ENCODE results near the gene TSC2. TPM values are rescaled to one million over a fixed set of nuclear protein-coding genes. Genes with fewer than 3 reads are reported as not detected.

TSC2 gene
- total RNA-seq, 1 experiment from 2014 or later = 166 TPM

GRCh38 chr16:2044541-2044940 lies 3.2 kb upstream of the TSC2 start:
- no peak for DNase-seq
- ChIA-PET CTCF (interaction anchor here (0.7 kb wide), 1 partner anchor 103 kb away, joined by 3 read pairs; no protein-coding TSS in a partner anchor), POLR2A (ENCODE audit: unreplicated experiment) (no interaction called here)
- Histone ChIP-seq H3K4me3 (no peak overlapping the region), H4K20me1 (ENCODE audit: insufficient read depth) (no peaks in the 10 kb centered on the region), H2AFZ (no peak overlapping the region), H3K4me2 (no peak overlapping the region), H3K36me3 (ENCODE audit: low read depth) (no peaks in the 10 kb centered on the region), H3K27me3 (ENCODE audit: insufficient read depth, low read depth) (no peaks in the 10 kb centered on the region), H3K79me2 (ENCODE audit: low read depth) (peaks cover 25% of the 10 kb centered on the region), H3K4me1 (replicated peaks; ENCODE audit: insufficient read depth) (peaks cover 57% of the 10 kb centered on the region), H3K27ac (no peak overlapping the region), H3K9me3 (ENCODE audit: insufficient read depth, low read depth) (no peaks in the 10 kb centered on the region), H3K9me2 (ENCODE audit: insufficient read depth) (no peaks in the 10 kb centered on the region), H3F3A (ENCODE audit: insufficient read depth, low read depth) (peaks cover 42% of the 10 kb centered on the region)
- no TSS peak for BruUV-seq (replicated peaks)
- intact Hi-C loops (cut with micrococcal nuclease; ENCODE audit: unreplicated experiment) = loop anchor here (10.0 kb wide), 1 partner anchor 560 kb away; no protein-coding TSS in a partner anchor
- TF ChIP-seq EZH2 (IDR thresholded peaks at IDR 0.05; ENCODE audit: low read depth) (no peak), CTCF (conservative IDR thresholded peaks at IDR 0.05) (no peak)

GRCh38 chr16:2045965-2046892 lies 1.6 kb upstream of the TSC2 start:
- no peaks in the 10 kb centered on the region for H3K27me3 ChIP-seq (ENCODE audit: insufficient read depth, low read depth)
- peak overlapping the region; percentile 88; the same call in 1 of the 2 replicates for H3K4me3 ChIP-seq
- H4K20me1 ChIP-seq (ENCODE audit: insufficient read depth) = no peaks in the 10 kb centered on the region
- no peak for TF ChIP-seq CTCF (conservative IDR thresholded peaks at IDR 0.05)
- TF ChIP-seq EZH2 (IDR thresholded peaks at IDR 0.05; ENCODE audit: low read depth) = no peak
- CTCF ChIA-PET = no interaction called here
- H3K27ac ChIP-seq = no peak overlapping the region
- no peaks in the 10 kb centered on the region for H3K9me3 ChIP-seq (ENCODE audit: insufficient read depth, low read depth)
- intact Hi-C loops (cut with micrococcal nuclease; ENCODE audit: unreplicated experiment) = loop anchor here (2.0 to 10.0 kb wide), 3 partner anchors 13 to 559 kb away; partner anchors contain the start of genes GFER and NOXO1
- no TSS peak for BruUV-seq (replicated peaks)
- peak overlapping the region; percentile 94 for H3K4me2 ChIP-seq
- H3K4me1 ChIP-seq (replicated peaks; ENCODE audit: insufficient read depth) = peaks cover 42% of the 10 kb centered on the region
- H3F3A ChIP-seq (ENCODE audit: insufficient read depth, low read depth) = peaks cover 31% of the 10 kb centered on the region
- peaks cover 26% of the 10 kb centered on the region for H3K79me2 ChIP-seq (ENCODE audit: low read depth)
- no peak overlapping the region for H2AFZ ChIP-seq
- no peak for DNase-seq
- no peaks in the 10 kb centered on the region for H3K9me2 ChIP-seq (ENCODE audit: insufficient read depth)
- POLR2A ChIA-PET (ENCODE audit: unreplicated experiment) = interaction anchor here (0.7 kb wide), 1 partner anchor 43 kb away, joined by 6 read pairs; no protein-coding TSS in a partner anchor
- H3K36me3 ChIP-seq (ENCODE audit: low read depth) = no peaks in the 10 kb centered on the region

DNA sequence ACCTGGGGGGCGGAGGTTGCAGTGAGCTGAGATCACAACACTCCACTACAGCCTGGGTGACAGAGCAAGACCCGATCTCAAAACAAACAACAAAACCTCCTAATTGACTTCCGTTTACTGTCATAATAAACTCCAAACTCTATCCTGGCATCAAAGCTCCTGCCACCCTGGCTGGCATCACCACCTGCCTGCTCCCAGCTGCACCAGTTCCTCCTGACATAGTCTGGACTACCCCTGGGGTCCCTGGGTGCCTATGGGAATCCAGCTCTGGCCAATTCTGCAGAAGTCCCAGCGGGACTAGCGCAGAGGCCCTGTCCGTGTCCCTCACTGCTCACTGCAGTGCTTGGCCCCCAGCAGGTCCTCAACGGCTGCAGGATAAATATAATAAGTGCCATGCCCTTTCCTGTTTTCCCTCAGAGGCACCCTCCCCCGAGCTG lies 874 bp upstream of the TSC2 start:
- POLR2A ChIA-PET (ENCODE audit: unreplicated experiment) = interaction anchor here (0.7 to 1.0 kb wide), 2 partner anchors 43 to 108 kb away, joined by 6 read pairs; partner anchors contain the start of gene TRAF7
- intact Hi-C loops (cut with micrococcal nuclease; ENCODE audit: unreplicated experiment) = loop anchor here (2.0 to 10.0 kb wide), 3 partner anchors 14 to 558 kb away; partner anchors contain the start of genes GFER and NOXO1

More for the DNA sequence above, 874 bp upstream of the TSC2 start:
- Histone ChIP-seq H3K27ac (no peak overlapping the region), H3K9me2 (ENCODE audit: insufficient read depth) (no peaks in the 10 kb centered on the region), H3K4me1 (replicated peaks; ENCODE audit: insufficient read depth) (peaks cover 35% of the 10 kb centered on the region), H3F3A (ENCODE audit: insufficient read depth, low read depth) (peaks cover 24% of the 10 kb centered on the region; the same call in 1 of the 2 replicates), H3K36me3 (ENCODE audit: low read depth) (no peaks in the 10 kb centered on the region), H3K4me2 (peak overlapping the region; percentile 94), H3K9me3 (ENCODE audit: insufficient read depth, low read depth) (no peaks in the 10 kb centered on the region), H3K27me3 (ENCODE audit: insufficient read depth, low read depth) (no peaks in the 10 kb centered on the region), H2AFZ (peak overlapping the region; percentile 82), H3K4me3 (peak overlapping the region; percentile 88), H4K20me1 (ENCODE audit: insufficient read depth) (no peaks in the 10 kb centered on the region), H3K79me2 (ENCODE audit: low read depth) (peaks cover 26% of the 10 kb centered on the region)
- TF ChIP-seq CTCF (conservative IDR thresholded peaks at IDR 0.05) = no peak
- TF ChIP-seq EZH2 (IDR thresholded peaks at IDR 0.05; ENCODE audit: low read depth) = no peak
- no peak for DNase-seq
- TSS peak; percentile 55 for BruUV-seq (replicated peaks)
- CTCF ChIA-PET = interaction anchor here (0.6 kb wide), 1 partner anchor 18 kb away, joined by 3 read pairs; no protein-coding TSS in a partner anchor
